Keratinocyte (primary cell): Measurements from ENCODE around the gene WRAP73.
"Not testable (repeated sequence)": the region's sequence is repeated elsewhere in the genome, so short reads cannot be mapped to it uniquely, and the experiment has no call there.

ENCODE experiments used
- CTCF ChIP-seq, 3 experiments: IDR thresholded peaks in 1 of 3; conservative IDR thresholded peaks in 1 of 3; optimal IDR thresholded peaks in 1 of 3; 2 replicates in 2 of 3; 3 replicates in 1 of 3; pipeline versions ENCODE3 to v1.5.1; 2011; ENCODE audit warnings: low read length in 3 of 3, mild to moderate bottlenecking in 3 of 3, moderate library complexity in 2 of 3, control low read depth in 1 of 3, inconsistent platforms in 1 of 3; ENCODE audit not compliant: insufficient read depth in 2 of 3; ENCODE audit errors: extremely low read depth in 1 of 3
- EZH2 ChIP-seq: IDR thresholded peaks from one replicate; pipeline ENCODE4 v1.6.1; 2012; ENCODE audit warnings: inconsistent platforms, mild to moderate bottlenecking, low read length, moderate library complexity

- TF ChIP-seq CTCF (optimal IDR thresholded peaks at IDR 0.05 in 1 of 3, IDR thresholded peaks at IDR 0.05 in 1 of 3, conservative IDR thresholded peaks at IDR 0.05 in 1 of 3; ENCODE audit: extremely low read depth in 1 of 3, insufficient read depth in 2 of 3, low read length in 3 of 3); EZH2: not testable (repeated sequence)
These were observed 66.2 kb downstream of the WRAP73 start for GRCh38 chr1:3583751-3584150.
